Measurements from ENCODE around the gene SUSD6.

Gene SUSD6

DNA sequence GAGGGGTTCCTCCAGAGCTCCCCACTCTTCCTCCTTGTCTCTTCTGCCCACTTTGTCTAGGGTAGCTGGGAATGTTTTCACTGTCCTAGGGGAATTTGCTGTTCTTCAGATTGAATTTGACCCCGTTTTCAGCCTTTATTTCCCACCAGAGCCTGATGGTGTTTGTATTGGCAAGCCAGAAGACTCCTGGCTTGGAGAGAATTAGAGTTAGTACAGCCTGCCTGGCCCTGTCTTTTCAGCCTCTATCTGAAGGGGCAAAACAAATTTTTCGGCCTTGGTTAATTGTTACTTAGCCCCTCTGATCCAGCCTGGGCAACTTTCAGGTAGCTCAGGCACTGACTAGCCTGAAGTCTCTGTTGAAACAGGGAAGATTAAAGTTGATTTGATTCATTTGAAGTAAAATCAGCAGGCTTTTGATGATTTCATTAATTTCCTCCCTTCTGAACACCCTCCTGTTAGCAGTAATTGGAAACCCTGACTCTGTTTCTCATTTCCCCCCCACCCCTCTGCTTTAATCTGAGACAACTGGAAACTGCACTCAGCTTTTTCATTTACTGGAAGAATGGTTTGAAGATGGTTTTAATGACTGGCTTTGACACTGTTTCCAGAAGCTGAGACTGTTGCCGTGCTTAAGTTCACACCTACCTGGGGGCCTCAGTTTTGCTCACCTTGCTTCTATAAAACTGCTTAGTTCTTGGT is 63.3 kb downstream of the SUSD6 start:
- no peak for DNase-seq

DNA sequence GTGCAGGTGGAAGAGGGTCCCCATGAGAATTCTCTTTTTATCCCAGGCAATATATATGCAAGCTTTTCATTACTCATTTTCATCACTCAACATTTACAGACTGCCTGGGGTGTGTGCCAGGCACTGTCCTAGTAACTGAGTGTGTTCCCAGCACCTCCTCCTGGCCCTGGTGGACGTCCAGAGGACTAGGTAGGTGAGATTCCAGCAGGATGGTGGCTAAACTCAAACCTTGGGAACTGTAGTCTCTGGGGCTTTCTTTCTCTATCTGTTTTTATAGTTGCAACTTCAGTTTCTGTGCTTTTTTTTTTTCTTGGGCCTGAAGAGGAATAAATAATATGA is 63.8 kb downstream of the SUSD6 start:
- no peak for DNase-seq

DNA sequence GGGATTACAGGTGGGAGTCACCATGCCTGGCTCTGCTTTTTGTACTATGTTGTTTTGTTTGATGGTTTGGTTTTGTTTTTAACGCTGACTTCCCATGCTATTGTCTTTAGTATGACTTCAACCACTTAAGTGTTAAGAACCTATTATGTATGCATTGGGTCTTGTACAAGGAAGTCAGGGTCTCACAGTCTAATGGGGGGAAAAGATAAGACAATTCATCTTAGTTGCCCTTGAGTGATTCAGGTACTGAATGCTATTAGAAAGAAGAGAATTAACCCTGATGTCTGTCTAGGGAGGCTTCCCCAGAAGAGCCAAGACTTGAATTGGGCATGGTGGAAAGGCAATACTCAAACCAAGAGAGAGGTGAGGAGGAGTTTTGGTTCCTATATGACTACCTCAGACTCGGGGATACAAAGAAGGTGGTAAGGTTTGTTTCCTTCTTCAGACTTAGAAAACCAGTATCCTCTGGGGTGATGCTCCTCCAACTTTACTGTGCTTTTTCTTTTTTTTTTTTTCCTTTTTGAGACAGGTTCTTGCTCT is 64.6 kb downstream of the SUSD6 start:
- no peak for DNase-seq

DNA sequence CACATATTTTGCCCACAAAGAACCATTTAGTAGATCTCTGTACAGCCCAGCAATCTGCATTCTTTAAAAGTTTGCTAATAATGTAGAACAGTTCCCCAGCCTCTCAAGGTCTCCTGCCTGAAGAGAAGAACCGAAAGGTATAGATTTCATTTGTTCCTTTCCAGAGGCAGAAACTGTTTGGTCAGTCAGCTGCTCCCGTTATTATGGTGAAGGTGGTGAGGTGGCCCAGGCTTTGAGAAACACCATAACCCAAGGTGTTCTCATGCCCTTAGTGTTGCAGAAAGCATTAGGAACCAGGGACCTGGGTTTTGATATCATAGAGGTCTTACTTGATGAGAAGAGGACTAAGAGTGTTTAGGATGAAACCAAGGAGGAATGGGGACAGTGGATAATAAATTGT is 65.3 kb downstream of the SUSD6 start:
- no peak for DNase-seq

DNA sequence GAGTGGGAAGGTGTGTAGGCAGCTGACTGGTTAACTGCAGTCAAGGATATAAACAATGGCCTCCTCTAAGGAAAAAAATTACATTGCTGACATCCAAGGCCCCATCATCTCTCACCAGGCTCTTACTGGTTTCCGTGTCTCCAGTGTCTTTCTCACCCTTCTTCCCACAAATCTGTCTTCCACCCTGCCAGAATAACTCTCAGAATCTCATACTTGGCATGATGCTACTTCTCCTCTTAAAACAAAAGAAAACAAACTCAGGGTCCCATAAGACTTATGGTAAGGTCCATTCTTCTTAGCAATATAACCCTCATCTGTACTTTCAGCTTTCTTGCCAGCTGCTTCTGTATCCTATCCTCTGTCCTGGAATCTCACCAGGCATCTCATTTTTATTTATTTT is 68.9 kb downstream of the SUSD6 start:
- no peak for DNase-seq

DNA sequence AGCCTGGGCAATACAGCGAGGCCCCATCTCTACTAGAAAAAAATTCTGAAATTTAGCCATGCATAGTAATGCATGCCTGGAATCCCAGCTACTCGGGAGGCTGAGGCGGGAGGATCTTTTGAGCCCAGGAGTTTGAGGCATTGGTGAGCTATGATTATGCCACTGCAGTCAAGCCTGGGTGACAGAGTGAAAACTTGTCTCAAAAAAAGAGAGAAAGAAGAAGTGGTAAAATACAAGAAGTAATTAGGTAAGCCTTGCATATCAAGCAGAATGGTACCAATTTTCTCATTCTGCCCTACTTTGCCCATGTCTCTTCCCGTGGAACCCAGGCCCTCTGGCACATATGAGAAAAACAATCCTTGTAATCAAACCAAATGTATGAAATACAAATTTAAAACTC is 70.7 kb downstream of the SUSD6 start:
- DNase-seq, result no peak

DNA sequence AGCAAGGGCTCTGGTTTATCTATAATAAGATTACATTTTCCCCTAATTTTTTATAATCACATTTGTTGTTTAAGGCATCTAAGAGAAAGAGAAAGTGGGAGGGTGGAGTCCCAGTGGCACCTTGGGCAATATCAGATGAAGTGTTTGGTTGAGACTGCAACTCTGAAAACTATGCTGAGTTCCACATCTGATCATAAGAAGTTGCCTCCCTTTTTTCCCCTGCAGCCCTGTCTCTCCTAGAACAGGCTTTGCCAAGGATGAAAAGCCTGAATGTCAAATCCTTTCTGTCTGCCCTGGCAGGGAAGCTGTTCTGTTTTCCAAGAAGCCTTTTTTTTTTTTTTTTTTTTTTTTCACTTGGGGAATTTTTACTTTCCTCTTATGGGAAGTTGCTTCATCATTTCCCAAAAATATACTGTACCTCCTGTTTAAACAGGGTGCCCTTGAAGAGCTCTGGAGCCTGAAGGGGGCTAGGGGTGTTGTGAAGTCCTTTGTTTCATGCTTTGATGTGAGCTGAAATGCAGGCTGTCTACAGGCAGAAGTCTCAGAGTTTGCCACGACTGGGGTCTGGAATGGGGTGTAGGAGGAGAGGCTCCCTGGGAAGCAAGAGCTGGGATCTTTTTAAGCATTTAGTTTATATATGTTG is 71.3 kb downstream of the SUSD6 start:
- no peak for DNase-seq

DNA sequence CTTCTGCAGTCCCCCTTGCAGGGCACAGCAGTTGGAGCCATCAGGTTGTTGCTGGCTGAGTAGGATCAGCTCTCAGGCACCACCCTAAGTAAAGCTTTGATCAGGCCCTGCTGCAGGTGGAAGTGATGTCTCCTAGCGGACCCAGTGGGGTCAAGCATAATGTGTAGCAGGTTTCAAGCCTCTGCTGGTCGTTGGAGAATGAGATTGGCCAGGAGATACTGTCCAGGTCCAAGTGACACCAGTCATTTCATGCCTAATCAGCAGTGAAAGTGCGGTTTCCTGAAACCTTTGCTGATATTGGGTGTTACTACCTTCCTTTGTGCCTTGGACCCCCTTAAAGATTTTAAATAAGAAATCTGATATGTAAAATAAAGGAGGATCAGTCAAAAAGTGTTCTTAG is 72.6 kb downstream of the SUSD6 start:
- DNase-seq, result no peak

DNA sequence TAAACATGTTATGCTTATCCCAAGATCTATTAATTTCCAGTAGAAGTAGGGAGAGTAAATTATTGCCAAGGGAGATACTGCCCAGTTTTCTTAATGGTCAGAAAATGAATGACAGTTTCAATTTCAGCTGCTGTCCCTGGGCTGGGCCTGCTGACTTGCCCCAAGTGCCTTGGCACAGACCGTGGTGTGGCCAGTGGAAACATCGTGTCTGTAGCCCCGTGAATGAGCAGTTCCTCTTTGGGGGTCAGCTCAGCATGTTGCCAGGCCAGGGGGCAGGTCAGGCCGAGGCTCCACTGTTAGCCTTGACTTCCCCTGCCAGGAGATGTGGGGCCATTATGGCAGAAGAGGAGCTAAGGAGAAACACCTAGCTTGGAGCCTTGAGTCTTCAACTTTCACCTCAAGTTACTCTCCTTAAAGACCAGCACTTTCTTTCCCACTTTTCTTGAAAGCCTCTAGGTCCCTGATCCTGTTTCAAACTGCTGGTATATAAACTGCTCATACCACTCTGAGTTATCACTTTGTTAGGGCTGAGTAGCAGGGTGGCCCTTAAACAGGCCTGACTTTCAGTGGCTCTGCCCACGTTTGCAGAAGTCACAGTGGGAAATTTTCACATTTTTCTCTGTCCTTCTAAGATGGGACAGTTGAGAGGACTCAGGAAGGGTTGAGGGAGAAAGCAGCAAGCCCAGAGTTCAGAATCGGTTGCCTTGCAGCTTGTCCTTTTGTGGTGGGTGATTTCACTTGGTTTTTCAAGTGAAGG is 73.2 kb downstream of the SUSD6 start:
- no peak for DNase-seq

DNA sequence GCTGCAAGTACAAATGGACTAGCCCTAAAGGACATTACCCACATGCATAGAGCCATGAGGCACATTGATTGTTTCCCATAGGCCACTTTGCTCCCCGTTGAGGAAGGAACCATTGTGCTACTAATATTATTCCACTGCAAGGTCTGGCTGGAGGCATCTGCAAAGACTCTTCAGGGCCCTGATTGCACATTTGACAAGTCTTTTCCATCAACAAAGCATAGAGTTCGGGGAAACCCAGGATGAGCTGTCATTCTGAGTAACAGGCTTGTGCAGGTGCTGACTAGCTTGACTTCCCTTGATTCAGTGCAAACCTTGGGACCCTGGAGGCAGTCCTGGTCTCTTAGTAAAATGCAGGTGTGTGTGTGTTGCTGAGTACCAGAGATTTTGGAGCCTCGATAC is 73.8 kb downstream of the SUSD6 start:
- no peak for DNase-seq

DNA sequence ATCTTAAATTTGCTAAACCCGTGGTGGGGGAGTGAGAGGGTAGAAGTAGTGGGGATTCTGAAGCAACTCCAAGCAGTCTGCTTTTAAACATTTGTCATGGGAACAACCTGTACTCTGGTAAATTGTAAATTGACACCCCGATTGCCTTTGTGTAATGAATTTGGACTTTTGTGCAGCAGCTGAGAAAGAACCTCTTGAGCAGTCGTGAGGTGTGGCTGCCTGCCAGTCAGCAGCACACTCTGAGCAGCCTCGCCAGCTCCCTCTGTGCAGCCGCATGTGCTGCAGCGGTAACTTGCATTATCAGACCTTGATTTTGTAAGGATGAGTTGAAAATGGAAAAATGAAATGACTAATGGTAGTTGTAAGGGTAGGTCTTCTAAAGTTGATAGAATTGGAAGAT is 74.3 kb downstream of the SUSD6 start:
- DNase-seq, result no peak

DNA sequence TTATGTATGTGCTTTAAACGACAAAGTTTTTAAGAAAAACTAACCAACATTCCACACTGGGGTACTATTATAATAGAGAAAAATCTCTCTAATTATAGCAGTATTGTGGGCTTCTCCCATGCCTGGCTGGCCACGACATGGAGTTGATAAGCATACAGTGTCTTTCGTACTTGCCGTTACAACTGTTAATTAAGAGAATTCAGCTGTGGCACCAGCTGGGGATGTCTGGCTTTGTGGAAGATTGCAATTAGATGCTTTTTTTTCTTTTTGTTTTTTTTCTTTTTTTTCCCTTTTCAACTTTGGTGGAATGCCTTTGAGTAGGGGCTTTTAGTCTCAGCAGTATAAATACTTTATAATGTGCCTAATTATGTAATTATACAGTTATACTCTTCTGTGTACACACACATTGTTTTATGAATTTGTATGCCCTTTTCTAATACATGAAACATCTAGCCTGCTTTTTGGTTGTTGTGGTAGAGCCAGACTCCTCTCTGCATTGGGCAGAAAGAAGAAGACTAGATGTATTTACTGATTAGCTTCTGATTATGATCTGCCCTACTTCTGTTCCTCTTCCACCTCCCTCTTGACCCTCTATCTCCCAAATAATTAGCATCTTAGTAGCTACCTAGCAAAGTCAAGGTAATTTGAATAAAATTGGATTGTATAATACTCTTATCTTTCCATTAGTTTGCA is 76.4 kb downstream of the SUSD6 start:
- no peak for DNase-seq

DNA sequence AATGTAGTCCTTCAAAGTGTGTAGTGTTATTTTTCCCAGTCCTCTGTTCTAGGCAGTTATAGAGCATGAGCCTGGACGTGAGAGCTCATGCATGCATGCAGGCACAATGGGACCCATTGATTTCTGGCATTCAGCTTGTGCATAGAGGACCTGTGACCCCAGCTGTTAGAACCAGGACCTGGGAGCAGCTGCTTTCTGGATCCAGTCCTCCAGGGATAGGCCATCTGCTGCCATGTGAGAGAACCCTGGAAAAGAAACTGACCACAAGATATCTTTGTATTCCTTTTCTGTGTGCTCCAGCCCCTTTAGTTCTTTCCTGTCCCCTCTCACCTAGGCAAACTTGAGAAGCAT is 76.9 kb downstream of the SUSD6 start:
- DNase-seq, result no peak

DNA sequence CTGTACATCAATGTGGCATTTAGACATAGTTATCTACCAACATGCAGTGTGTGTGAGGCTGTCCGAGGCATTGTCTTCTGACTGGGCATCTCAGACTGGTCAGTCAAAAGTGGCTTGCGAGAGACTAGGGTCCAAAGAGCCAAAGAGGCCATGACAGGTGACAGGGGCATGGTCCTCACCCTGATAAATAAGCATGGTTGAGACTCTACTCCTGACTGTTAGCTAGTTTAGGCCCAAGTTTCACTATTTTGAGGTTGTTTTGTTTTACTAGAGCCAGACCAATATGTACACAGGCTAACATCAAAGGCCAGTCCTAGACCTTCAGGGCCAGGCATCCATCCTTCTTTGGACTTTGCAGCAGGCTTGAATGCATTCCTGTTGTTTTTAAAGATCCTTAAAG is 78.6 kb downstream of the SUSD6 start:
- no peak for DNase-seq

DNA sequence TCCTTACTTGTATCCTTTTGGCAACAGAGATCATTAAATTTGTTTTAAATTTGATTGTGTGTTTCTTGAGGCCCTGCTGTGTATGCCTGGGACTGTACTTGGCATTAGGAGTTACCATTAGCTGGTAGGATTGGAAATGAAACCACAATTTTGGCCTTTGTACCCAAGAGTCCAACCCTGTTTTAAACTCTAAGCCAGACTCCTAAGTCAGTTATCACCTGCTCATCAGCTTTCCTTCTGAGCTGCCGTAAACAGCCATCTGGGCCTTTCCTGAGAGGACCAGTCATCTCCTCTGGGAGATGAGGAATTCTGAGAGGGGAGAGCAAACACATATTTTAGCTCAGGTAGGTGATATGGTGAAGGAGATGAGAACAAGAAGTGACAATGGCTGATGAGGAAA is 81.2 kb downstream of the SUSD6 start:
- DNase-seq, result no peak

DNA sequence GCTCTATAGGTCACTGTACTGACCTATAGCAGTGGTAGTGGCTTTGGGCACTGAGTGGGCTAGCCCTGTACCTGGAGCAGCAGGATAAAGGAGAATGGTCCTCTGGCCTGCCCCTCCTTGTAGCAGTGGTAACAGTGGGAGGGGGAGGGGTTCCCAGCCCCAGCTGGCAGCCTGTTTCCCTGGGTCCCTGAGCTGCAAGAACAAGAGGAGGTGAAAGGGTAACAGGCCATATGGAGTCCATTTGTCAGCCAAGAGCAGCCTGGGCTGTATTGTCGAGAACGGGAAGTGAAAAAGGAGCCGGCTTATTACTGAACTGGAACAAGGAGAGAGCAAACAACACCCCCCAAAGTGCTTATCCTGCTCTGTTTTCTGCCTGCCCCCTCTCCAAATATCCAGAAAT is 81.7 kb downstream of the SUSD6 start:
- DNase-seq, result no peak

DNA sequence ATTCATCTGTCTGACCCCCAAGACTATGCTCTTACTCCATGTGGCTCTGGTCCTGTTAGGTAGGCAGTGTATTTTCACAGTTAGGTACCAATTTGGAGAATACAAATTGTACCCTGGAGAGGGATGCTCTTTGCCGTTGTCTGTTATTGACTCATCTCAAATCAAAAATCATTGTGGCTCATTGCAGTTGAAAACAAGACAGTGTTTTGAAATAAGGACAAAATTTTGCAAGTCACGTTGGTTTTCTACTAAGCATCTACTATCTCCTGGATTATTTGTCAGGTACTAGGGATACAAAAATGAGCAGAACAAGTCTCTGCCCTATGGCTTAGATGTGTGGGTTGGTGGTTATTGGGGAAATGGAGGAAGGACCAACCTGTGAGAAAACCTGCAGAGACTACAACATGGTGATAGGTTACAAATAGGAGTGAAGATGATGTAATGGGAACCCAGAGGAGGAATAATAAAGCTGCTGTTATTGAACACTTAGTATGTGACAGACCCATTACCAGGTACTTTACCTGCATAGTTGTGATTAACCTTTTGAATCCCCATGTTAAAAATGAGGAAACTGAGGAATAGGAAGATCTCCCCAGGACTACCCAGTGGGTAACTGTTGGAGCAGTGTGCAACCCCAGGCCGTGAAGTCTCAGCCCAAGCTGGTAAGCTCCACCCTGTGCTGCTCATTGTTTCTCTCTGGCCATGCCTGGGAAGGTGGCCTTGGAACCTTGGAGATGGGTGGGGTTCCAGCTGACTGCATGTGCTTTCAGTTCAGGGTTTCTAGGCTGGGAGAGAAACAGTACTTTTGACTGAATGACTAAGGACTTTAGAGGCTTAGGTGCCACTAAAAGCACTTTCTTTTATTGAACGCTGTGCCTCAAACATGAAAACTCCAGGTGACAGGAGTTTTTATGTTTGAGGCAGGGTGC is 82.7 kb downstream of the SUSD6 start:
- no peak for DNase-seq

DNA sequence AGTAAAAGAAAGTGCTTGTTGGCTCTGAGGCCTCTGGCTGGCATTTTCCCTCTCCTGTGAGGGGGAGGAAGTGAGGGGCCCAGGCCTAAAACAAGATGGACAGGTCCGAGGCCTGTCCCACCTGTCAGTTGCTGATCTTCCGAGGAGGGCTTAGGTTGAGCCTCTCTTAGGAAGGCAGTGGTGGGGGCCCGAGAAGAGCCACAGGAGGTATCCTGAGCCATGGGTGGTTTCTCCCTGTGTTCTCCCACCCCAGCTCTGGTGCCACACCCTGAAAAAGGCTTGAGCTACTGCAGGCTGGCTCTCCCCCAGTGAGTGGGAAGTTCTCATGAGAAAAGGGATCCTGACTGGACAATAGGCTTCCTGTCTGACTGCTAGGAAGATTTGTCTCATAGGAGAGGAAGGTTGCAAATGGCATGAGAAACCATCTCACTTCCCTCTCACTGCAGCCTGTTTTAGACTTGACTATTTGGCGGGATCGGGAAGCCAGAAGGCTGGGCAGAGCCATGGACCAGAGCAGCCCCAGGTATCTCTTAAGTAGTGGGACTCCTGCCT is 83.4 kb downstream of the SUSD6 start:
- no peak for DNase-seq

DNA sequence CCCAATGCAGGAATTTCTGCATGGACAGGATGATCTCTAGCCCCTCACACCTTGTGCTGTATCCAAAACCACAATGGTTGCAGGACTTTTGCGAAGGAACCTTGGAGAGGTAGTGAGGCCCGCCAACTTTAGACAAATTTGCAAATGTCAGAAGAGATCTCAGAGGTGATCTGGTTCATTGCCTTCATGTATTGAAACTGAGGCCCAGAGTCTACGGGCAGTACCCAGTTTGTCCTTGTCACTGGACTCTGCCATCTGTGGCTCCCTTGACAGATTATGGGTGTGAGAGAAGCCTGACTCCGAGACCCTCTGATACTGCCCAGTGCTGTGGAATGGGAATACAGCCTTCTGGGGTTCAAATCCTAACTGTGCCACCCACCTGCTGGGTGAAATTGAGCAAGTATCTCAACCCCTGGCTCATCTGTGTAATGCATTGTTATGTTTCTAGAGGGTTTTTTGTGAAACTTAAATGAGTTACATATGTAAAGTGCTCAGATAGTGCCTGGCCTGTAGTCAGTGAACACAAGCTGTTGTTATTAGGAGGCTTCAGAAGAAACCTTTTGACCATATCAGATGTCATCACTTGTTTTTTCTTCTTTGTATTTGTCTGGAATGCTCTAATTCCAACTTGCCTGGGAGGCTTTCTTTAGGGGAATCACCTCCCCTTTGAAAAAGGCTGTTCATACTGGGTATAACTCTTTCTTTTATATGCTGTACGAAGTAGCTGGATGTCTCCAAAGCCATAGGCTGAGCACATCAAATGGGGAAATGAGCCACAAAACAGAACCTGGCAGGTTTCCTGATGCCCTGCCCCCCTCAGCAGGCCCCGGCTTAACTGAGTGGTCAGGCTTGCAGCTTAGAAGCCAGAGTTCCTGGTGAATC is 84.2 kb downstream of the SUSD6 start:
- no peak for DNase-seq

DNA sequence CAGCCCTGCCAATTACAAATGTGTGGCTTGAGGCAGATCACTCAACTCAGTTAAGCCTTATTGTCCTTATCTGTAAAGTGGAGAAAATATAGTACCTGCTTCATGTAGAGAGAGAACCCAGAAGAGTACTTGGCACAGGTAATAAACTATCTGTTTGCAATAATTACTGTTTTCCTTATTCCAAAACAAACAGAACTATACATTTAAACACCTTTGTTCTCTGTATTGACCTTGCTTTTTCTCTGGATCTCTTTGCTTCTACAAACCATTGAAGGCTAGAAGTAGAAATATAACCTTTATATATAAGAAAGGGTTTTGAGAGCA is 84.8 kb downstream of the SUSD6 start:
- no peak for DNase-seq
